Kidney epithelial cell (primary cell): ENCODE data around the gene QRICH2. TPM values are rescaled to one million over a fixed set of nuclear protein-coding genes. Genes with fewer than 3 reads are reported as not detected.
"Not testable (repeated sequence)": the region's sequence is repeated elsewhere in the genome, so short reads cannot be mapped to it uniquely, and the experiment has no call there.

Source experiments
- DNase-seq: peaks from one replicate; pipeline ENCODE4 v3.0.0-alpha.2; 2010; ENCODE audit warnings: low read depth
- H3K27me3 ChIP-seq: 2 replicates; pipeline ENCODE4 v1.6.0; 2011; ENCODE audit warnings: low read length; ENCODE audit not compliant: control insufficient read depth, insufficient read depth
- H3K36me3 ChIP-seq: 2 replicates; pipeline ENCODE4 v1.5.1; 2011; ENCODE audit warnings: low read length; ENCODE audit not compliant: control insufficient read depth, insufficient read depth
- H3K4me3 ChIP-seq: 2 replicates; pipeline ENCODE4 v1.5.1; 2011; ENCODE audit warnings: low read depth, mild to moderate bottlenecking, control low read depth, low read length
- CTCF ChIP-seq: IDR thresholded peaks from 2 replicates; pipeline ENCODE4 v1.5.1; 2011; ENCODE audit warnings: mild to moderate bottlenecking, moderate library complexity, low read length, control low read depth, inconsistent platforms; ENCODE audit not compliant: insufficient read depth, poor library complexity, severe bottlenecking
- total RNA-seq: library from RNA; depleted of rRNA; stranded (reverse); fragments of >200 nt; gene quantifications from 2 replicates; pipeline ENCODE4 v1.2.3, GENCODE V29; 2015

QRICH2 gene
- total RNA-seq, 1 donor from 2014 or later = 3.3 TPM

- H3K36me3 ChIP-seq = no peaks in the 10 kb centered on the region
- TF ChIP-seq CTCF = no peak
- DNase-seq = no peak
- H3K27me3 ChIP-seq = no peaks in the 10 kb centered on the region
- no peak overlapping the region for H3K4me3 ChIP-seq
Observed at GRCh38 chr17:76255801-76256429, 52.2 kb downstream of the QRICH2 start.

DNA sequence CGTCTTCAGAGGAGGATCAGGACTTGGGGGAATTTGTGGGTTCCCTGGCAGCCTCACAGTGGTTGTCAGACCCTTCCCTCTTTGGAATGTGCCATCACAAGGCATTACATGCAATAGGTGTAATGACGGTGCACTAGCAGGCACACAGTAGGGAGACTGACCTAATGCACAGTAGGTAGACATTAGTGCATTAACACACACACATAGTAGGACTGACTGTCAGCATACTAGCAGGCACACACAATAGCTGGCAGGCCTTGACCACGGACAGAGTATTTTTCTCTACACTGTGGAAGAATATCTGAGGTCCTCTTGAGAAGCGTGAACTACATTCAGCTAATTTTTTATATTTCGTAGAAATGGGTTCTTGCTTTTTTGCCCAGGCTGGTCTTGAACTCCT, 53.8 kb downstream of the QRICH2 start:
- H3K27me3 ChIP-seq = no peaks in the 10 kb centered on the region
- DNase-seq = no peak
- TF ChIP-seq CTCF = no peak
- no peak overlapping the region for H3K4me3 ChIP-seq
- H3K36me3 ChIP-seq = no peaks in the 10 kb centered on the region

- Histone ChIP-seq H3K4me3 (no peak overlapping the region), H3K36me3 (no peaks in the 10 kb centered on the region), H3K27me3 (no peaks in the 10 kb centered on the region)
- no peak for TF ChIP-seq CTCF
- DNase-seq = no peak
Observed at GRCh38 chr17:76253841-76254240, 54.2 kb downstream of the QRICH2 start.

DNA sequence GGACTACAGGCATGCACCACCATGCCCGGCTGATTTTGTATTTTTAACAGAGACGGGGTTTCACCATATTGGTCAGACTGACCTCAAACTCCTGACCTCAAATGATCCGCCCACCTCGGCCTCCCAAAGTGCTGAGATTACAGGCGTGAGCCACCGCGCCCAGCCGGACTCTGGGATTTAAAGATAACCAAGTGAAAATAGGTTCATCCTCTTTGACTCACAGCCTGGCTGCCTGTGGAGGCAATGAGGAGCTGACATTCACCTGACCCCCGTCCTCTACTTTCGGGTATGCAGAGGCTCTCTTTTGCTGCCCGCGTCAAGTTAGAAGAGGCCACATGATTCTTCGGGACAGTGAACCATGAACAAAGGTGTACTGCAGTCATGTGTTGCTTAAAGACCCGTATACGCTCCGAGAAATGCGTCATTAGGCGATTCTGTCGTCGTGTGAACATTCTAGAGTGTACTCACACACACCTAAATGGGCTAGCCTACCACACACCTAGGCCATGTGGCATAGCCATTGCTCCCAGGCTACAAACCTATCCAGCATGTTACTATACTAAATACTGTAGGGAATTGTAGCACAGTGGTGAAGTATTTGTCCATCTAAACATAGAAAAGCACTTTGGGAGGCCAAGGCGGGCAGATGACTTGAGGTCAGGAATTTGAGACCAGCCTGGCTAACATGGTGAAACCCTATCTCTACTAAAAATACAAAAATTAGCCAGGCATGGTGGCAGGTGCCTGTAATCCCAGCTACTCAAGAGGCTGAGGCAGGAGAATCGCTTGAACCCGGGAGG, 54.9 kb downstream of the QRICH2 start:
- DNase-seq, H3K27me3 ChIP-seq, H3K4me3 ChIP-seq, H3K36me3 ChIP-seq: not testable (repeated sequence)

DNA sequence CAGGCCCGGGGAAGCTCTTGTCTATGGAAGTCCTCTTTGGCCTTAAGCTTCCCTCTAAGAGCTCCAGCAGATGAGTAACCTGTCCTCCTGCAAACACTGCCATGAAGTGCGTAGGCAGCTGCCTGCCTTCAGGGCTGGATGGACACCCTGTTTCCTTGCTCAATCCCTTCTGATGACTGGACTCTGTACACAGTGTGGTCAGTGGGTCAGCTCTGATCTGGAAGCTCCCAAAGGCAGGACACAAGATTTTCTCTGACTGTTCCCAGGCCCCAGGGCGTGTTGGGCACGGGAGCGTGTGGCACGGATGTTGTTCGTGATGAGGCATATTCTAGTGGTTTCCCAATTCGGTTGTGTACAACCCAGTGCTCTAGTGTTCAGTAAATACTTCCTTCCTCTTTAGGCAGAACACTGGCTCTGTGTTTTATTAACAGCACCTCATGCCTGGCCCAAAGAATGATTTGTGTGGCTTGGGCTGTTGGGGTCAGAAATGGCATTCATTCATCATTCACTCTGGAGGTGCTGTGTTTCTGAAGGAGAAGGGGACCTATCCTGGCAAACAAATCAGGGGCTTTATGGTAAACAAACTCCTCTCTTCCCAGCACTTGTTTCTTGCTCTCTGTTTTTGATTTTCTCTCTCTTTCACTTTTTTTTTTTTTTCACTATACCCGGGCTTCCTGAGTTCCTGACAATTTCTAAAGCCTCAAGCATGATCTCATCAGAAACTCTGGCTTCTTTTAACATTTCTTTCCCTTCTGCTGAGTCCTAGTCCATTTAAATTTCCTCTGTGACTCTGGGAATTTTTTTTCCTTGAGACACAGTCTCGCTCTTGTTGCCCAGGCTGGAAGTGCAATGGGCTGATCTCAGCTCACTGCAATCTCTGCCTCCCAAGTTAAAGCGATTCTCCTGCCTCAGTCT, 55.8 kb downstream of the QRICH2 start:
- peak; percentile 86 for DNase-seq
- no peak for TF ChIP-seq CTCF

GRCh38 chr17:76251478-76252039, 56.5 kb downstream of the QRICH2 start:
- TF ChIP-seq CTCF = no peak
- Histone ChIP-seq H3K4me3 (no peak overlapping the region), H3K27me3 (no peaks in the 10 kb centered on the region), H3K36me3 (no peaks in the 10 kb centered on the region)
- DNase-seq = no peak

More for the DNA sequence above, 55.8 kb downstream of the QRICH2 start:
- H3K4me3 ChIP-seq = no peak overlapping the region
- no peaks in the 10 kb centered on the region for H3K36me3 ChIP-seq
- no peaks in the 10 kb centered on the region for H3K27me3 ChIP-seq
